DMS153 treated with DMSO at 0.1 percent for 48 hours (cell line): Measurements from ENCODE around the gene CFAP57.

Source experiments
- DNase-seq: peaks from one replicate; lab custom pipeline; 2025; ENCODE audit not compliant: unreplicated experiment; lab: John Stamatoyannopoulos, UW

The CFAP57 gene

GRCh38 chr1:43225168-43225567 lies 53.0 kb downstream of the CFAP57 start:
- no peak for DNase-seq

GRCh38 chr1:43227143-43227764 lies 55.1 kb downstream of the CFAP57 start:
- peak; percentile 77 for DNase-seq

GRCh38 chr1:43229826-43230780 lies 58.0 kb downstream of the CFAP57 start:
- DNase-seq: no peak

- no peak for DNase-seq
Measured at GRCh38 chr1:43232074-43232473, 59.9 kb downstream of the CFAP57 start.

GRCh38 chr1:43232482-43232881 lies 60.4 kb downstream of the CFAP57 start:
- no peak for DNase-seq

- no peak for DNase-seq
Measured at GRCh38 chr1:43233631-43234030, 61.5 kb downstream of the CFAP57 start.

- no peak for DNase-seq
Measured at GRCh38 chr1:43234267-43234666, 62.1 kb downstream of the CFAP57 start.

- no peak for DNase-seq
Measured at GRCh38 chr1:43235040-43235439, 62.9 kb downstream of the CFAP57 start.

GRCh38 chr1:43235451-43236121 lies 63.5 kb downstream of the CFAP57 start:
- DNase-seq: no peak

GRCh38 chr1:43237121-43237520 lies 65.0 kb downstream of the CFAP57 start:
- no peak for DNase-seq

- peak; percentile 57 for DNase-seq
Measured at GRCh38 chr1:43238085-43238484, 66.0 kb downstream of the CFAP57 start.

- no peak for DNase-seq
Measured at GRCh38 chr1:43238991-43239469, 66.9 kb downstream of the CFAP57 start.

GRCh38 chr1:43239484-43239883 lies 67.4 kb downstream of the CFAP57 start:
- DNase-seq: no peak

GRCh38 chr1:43241413-43241836 lies 69.3 kb downstream of the CFAP57 start:
- DNase-seq: no peak

GRCh38 chr1:43243299-43243698 lies 71.2 kb downstream of the CFAP57 start:
- DNase-seq: no peak

GRCh38 chr1:43246466-43247213 lies 74.5 kb downstream of the CFAP57 start:
- DNase-seq: no peak

- no peak for DNase-seq
Measured at GRCh38 chr1:43247256-43247921, 75.3 kb downstream of the CFAP57 start.

GRCh38 chr1:43250351-43250761 lies 78.2 kb downstream of the CFAP57 start:
- no peak for DNase-seq

GRCh38 chr1:43251024-43251423 lies 78.9 kb downstream of the CFAP57 start:
- DNase-seq: no peak

- no peak for DNase-seq
Measured at GRCh38 chr1:43252225-43252624, 80.1 kb downstream of the CFAP57 start.
